GM21717 (cell line): ENCODE measurements around the gene MAPK1IP1L.
"Not testable (repeated sequence)": the region's sequence is repeated elsewhere in the genome, so short reads cannot be mapped to it uniquely, and the experiment has no call there.

Experiments
- ATAC-seq: cut with Tn5 transposase; IDR thresholded peaks from one replicate; pipeline ENCODE4 v1.9.1; 2021; ENCODE audit warnings: mild to moderate bottlenecking, moderate library complexity; ENCODE audit not compliant: unreplicated experiment

Gene MAPK1IP1L

GRCh38 chr14:55051423-55052268 is at the start of gene MAPK1IP1L:
Gene MAPK1IP1L, plus strand, starts transcription at chr14:55051647. Its CDS starts 10,037 bp downstream, at chr14:55061684.
- ATAC-seq = peak; percentile 76

- no peak for ATAC-seq
These were observed 46.4 kb upstream of the MAPK1IP1L start for GRCh38 chr14:55005071-55005470.

- no peak for ATAC-seq
These were observed 36.4 kb upstream of the MAPK1IP1L start for GRCh38 chr14:55015006-55015405.

- no peak for ATAC-seq
These were observed 31.4 kb upstream of the MAPK1IP1L start for GRCh38 chr14:55019968-55020554.

GRCh38 chr14:55024365-55024764 is 27.1 kb upstream of the MAPK1IP1L start:
- not testable (repeated sequence) for ATAC-seq

- no peak for ATAC-seq
These were observed 25.5 kb upstream of the MAPK1IP1L start for GRCh38 chr14:55025948-55026347.

GRCh38 chr14:55026441-55026792 is 25.0 kb upstream of the MAPK1IP1L start:
- ATAC-seq = no peak

GRCh38 chr14:55026793-55027561 is 24.5 kb upstream of the MAPK1IP1L start, which contains the start of the genes SOCS4 and WDHD1:
Gene SOCS4, plus strand, starts transcription at chr14:55027236. Its CDS starts 15,806 bp downstream, at chr14:55043042.
Gene WDHD1, minus strand, starts transcription at chr14:55027099. Its CDS starts 312 bp downstream, at chr14:55026787.
- ATAC-seq = peak; percentile 87

GRCh38 chr14:55028066-55028465 is 23.4 kb upstream of the MAPK1IP1L start:
- no peak for ATAC-seq

- ATAC-seq = no peak
These were observed 23.0 kb upstream of the MAPK1IP1L start for GRCh38 chr14:55028476-55028875.

- ATAC-seq = no peak
These were observed 20.3 kb upstream of the MAPK1IP1L start for GRCh38 chr14:55031190-55031589.

- ATAC-seq = not testable (repeated sequence)
These were observed 13.5 kb upstream of the MAPK1IP1L start for GRCh38 chr14:55037995-55038394.

- ATAC-seq = no peak
These were observed 12.7 kb upstream of the MAPK1IP1L start for GRCh38 chr14:55038708-55039107.

GRCh38 chr14:55043528-55043927 is 7.9 kb upstream of the MAPK1IP1L start:
- ATAC-seq = no peak

- no peak for ATAC-seq
These were observed 6.4 kb upstream of the MAPK1IP1L start for GRCh38 chr14:55045087-55045486.

GRCh38 chr14:55047301-55048053 is 4.0 kb upstream of the MAPK1IP1L start:
- ATAC-seq = no peak

- ATAC-seq = no peak
These were observed 2.5 kb upstream of the MAPK1IP1L start for GRCh38 chr14:55048900-55049436.

GRCh38 chr14:55051165-55051422 is 353 bp upstream of the MAPK1IP1L start:
- no peak for ATAC-seq

GRCh38 chr14:55052269-55052930 is 953 bp downstream of the MAPK1IP1L start:
- ATAC-seq = peak; percentile 16

GRCh38 chr14:55053018-55053417 is 1.6 kb downstream of the MAPK1IP1L start:
- no peak for ATAC-seq
